HG02763 (cell line): Measurements from ENCODE around the gene FLT1.

Source experiments
- ATAC-seq: cut with Tn5 transposase; IDR thresholded peaks from one replicate; pipeline ENCODE4 v1.9.1; 2021; ENCODE audit warnings: mild to moderate bottlenecking, moderate library complexity; ENCODE audit not compliant: unreplicated experiment

FLT1 gene

DNA sequence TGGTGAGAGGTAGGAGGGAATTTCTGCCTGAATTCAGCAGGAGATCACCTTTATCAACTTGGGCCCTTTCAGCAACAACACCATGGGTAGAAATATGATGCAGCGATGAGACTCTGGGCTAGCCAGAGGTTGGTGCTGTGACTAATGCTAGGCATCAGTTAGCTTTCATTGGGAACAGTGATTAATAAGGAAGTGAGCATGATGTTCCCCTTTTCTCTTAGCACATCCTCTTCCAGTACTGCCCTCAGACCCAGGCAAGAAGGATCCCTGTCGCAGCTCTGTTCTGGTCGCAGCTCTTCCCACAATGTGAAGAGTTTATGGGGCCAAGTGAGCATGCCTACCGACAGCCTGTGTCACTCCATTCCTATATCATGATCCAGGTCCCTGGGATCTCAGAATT is 100.5 kb downstream of the FLT1 start:
- no peak for ATAC-seq

- ATAC-seq, result no peak
Observed at GRCh38 chr13:28392896-28393505, 101.9 kb downstream of the FLT1 start.

DNA sequence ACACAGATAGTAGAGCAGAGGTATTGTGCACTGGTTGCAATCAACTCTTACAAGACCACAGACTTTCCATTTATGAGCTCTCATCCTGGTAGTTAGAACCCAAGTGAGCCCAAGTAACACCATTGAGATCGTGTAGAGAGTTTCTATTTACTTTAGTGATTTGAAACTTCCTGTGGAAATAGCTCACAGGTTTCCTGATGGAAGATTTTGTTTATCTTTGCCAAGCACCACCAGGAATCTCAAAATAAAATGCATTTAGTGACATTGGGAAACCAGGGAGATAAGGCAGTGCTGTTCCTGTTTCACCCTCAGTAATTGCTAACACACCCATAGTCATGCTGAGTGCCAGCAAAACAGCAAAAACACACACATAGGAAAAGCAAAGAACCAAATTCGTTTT is 102.5 kb downstream of the FLT1 start:
- no peak for ATAC-seq

GRCh38 chr13:28387740-28388501 is 107.0 kb downstream of the FLT1 start:
- ATAC-seq, result no peak

DNA sequence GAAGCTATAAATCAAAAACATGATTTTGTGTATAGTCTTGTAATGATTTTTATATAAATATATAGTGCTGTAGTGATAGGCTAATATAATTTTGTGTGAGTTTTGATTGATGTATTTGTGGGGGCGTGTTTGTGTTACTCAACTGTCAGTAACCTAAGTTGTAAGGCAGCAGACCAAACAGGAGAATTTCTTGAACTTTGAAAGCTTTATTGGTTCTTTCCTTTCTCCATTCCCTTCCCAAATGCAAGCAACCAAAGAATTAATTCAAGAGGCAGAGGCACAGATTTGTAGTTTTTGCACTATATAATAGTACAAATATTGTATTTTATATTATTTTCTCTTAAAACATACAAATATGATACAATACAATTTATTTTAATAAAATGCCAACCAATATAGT is 109.6 kb downstream of the FLT1 start:
- no peak for ATAC-seq

- ATAC-seq, result no peak
Observed at GRCh38 chr13:28384789-28385188, 110.1 kb downstream of the FLT1 start.

GRCh38 chr13:28380319-28380718 is 114.6 kb downstream of the FLT1 start:
- ATAC-seq, result no peak

- ATAC-seq, result no peak
Observed at GRCh38 chr13:28379371-28380083, 115.4 kb downstream of the FLT1 start.

DNA sequence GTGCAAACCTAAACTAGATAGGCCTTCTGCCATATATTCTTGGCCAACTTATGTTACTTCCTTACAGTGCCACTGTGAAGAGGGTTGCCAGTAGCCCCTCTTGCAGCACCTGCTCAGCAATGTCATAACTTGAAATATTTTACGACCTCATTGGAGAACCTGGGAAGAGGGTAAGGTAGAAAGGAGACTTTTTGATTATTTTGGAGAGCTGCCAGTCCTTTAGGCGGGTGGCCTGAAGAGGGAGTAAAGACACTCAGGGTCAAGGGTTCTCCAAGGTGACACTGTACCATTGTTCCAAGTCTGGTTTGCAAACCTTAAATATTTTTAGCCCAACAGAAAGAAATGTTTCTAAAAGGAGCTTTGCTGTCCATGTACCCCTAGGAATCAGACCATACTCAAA is 118.3 kb downstream of the FLT1 start:
- no peak for ATAC-seq

DNA sequence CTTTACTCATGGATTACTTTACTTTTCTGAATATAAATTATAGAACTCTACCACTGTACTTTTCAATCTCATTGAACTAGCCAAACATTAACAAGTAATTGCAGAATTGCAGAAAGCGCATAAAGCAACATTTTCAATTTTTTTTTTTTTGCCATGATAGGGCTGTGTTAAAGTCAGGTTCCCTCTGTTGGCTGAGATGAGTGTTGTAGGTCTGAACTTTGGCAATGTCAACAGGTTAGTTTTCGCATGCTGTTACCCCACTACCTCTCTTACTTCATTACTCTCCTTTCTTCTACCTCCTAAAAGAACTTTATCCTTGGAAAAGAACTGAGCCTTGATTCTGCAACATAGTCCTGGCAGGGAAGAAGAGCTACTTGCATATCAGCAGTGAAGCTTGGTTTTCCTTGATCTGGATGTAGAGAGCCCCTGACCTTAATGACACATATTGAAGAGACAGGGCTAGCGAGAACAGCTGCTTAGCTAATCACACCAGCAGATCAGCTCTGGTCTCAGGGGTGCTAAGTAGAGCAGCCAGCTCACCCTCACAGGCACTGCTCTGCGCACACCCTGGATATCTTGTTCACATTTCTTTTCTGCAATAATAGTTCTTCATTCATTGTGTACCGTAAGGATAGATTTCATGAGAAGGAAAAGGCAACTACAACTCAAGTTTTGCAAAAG is 119.5 kb downstream of the FLT1 start:
- no peak for ATAC-seq

- ATAC-seq, result no peak
Observed at GRCh38 chr13:28373810-28374209, 121.1 kb downstream of the FLT1 start.

DNA sequence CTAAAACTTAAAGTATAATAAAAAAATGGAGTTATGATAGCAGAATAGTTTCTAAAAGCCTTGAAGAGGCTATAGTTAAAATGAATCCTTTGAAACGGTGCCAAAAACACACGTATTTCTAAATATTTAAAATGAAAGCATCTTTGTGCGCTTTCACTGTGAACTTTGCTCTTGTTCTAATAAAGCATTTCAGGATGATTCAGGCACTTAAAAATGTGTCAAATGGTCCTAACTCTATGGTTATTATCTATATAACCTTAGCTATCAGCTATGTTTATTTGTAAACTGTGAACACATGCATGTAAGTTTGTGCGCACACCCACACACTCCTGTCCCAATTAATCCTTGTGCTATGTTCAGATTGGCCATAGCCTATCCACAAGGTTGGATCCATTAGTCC is 124.5 kb downstream of the FLT1 start:
- ATAC-seq, result no peak

- no peak for ATAC-seq
Observed at GRCh38 chr13:28358708-28359107, 136.2 kb downstream of the FLT1 start.

GRCh38 chr13:28357911-28358433 is 137.0 kb downstream of the FLT1 start:
- no peak for ATAC-seq

- ATAC-seq, result no peak
Observed at GRCh38 chr13:28357247-28357825, 137.6 kb downstream of the FLT1 start.

DNA sequence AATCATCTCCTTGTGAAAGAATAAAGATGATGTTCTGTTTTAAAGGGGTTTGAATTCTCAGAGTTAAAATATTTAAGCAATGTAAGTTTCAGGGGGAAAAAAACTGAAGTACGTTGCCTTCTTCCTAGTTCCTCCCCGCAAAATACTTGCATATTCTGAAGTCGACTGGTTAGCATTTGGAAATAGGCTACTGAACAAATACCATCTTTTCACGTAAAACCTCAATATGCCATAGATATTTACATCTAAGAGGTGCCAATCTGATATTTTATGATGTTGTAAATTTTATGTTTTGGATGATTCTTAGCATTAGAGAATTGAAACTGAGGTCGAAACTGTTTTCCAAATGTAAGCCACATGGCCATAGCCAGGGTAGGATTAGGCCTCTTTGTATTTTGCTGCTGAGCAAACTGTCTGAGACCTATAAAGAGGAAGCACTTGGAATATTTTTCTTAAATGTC is 138.3 kb downstream of the FLT1 start:
- ATAC-seq, result no peak

- ATAC-seq, result no peak
Observed at GRCh38 chr13:28355822-28356371, 139.0 kb downstream of the FLT1 start.

- ATAC-seq, result no peak
Observed at GRCh38 chr13:28355046-28355821, 139.7 kb downstream of the FLT1 start.

GRCh38 chr13:28353679-28354078 is 141.2 kb downstream of the FLT1 start:
- no peak for ATAC-seq
